DMS79 (cell line): ENCODE data around the gene KCNG2.
A peak's percentile ranks its signal among the peaks of the same experiment; 100 is the strongest.

Source experiments
- DNase-seq: peaks from one replicate; lab custom pipeline; 2025; lab: John Stamatoyannopoulos, UW

KCNG2 gene

DNA sequence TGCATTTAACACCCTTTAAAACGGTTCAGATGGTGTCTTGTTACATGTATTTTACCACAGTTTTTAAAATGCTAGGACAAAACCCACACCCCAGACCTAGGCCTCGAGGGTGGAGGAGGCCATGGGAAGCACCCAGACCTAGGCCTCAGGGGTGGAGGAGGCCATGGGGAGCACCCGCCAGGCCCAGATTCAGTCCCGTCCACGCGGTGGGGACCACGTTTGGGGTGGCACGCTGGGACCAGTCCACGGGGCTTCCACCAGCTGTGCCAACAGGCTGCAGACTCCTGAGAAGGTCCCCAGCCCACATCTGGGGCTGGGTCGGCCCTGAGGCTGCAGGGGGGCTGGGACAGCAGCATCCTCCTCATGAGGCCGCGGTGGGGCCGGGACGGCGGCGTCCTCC, 90.3 kb downstream of the KCNG2 start:
- DNase-seq, result no peak

- DNase-seq, result no peak
These were observed 91.8 kb downstream of the KCNG2 start for GRCh38 chr18:79889569-79889968.

GRCh38 chr18:79890674-79891073, 92.9 kb downstream of the KCNG2 start:
- no peak for DNase-seq

DNA sequence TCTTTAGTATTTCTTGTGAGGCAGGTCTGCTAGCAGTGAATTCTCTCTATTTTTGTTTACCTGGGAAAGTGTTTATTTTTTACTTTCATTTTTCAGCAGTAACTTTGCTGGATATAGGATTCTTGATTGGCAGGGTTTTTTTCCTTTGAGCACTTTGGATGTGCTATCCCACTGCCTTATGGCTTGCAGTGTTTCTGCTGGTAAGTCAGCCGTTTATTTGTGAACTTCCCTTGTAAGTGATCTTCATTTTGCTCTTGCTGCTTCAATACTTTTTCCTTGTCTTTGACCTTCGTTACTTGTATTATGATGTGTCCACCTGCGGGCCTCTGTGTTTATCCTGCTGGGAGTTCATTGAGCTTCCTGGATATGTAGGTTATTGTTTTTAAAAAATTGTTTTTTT, 99.0 kb downstream of the KCNG2 start:
- DNase-seq, result no peak

- no peak for DNase-seq
These were observed 100.3 kb downstream of the KCNG2 start for GRCh38 chr18:79897940-79898625.

DNA sequence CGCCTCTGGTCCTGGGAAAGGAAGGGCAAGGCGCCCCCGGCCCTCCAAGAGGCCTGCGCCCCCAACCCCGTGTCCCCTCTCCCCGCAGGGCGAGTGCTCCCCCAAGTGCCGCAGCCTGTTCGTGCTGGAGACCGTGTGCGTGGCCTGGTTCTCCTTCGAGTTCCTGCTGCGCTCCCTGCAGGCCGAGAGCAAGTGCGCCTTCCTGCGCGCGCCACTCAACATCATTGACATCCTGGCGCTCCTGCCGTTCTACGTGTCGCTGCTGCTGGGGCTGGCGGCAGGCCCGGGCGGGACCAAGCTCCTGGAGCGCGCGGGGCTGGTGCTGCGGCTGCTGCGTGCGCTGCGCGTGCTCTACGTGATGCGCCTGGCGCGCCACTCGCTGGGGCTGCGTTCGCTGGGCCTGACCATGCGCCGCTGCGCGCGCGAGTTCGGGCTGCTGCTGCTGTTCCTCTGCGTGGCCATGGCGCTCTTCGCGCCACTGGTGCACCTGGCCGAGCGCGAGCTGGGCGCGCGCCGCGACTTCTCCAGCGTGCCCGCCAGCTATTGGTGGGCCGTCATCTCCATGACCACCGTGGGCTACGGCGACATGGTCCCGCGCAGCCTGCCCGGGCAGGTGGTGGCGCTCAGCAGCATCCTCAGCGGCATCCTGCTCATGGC, 101.3 kb downstream of the KCNG2 start:
- no peak for DNase-seq

DNA sequence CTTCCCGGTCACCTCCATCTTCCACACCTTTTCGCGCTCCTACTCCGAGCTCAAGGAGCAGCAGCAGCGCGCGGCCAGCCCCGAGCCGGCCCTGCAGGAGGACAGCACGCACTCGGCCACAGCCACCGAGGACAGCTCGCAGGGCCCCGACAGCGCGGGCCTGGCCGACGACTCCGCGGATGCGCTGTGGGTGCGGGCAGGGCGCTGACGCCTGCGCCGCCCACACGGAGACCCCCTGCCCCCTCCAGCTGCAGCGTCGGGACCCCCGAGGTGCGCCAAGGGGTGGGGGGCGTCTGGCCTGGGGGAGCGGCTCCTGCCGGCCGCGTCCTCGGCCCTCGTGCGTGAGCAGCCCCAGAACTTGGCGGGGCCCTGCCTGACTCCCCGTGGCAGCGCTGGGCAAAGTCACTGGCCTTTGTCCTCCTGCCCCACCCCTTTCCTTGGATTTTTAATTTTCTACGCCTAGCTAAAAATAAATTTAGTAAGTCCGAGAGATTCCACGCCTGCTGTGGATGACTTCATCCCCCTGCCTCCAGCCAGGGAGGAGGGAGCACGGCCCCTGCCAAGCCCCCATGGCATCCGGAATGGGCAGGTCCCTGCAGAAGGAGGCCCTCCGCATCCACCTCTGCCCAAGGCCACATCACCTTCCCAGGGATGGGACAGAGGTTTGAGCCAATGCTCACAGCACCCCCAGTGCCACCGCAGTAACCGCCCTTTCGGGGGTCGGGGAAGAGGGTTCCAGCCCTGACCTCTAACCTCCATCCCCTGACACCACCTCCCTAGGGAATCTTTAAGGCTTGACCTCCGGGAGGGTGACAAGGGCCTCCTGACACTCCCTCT, 102.1 kb downstream of the KCNG2 start:
- DNase-seq, result no peak

DNA sequence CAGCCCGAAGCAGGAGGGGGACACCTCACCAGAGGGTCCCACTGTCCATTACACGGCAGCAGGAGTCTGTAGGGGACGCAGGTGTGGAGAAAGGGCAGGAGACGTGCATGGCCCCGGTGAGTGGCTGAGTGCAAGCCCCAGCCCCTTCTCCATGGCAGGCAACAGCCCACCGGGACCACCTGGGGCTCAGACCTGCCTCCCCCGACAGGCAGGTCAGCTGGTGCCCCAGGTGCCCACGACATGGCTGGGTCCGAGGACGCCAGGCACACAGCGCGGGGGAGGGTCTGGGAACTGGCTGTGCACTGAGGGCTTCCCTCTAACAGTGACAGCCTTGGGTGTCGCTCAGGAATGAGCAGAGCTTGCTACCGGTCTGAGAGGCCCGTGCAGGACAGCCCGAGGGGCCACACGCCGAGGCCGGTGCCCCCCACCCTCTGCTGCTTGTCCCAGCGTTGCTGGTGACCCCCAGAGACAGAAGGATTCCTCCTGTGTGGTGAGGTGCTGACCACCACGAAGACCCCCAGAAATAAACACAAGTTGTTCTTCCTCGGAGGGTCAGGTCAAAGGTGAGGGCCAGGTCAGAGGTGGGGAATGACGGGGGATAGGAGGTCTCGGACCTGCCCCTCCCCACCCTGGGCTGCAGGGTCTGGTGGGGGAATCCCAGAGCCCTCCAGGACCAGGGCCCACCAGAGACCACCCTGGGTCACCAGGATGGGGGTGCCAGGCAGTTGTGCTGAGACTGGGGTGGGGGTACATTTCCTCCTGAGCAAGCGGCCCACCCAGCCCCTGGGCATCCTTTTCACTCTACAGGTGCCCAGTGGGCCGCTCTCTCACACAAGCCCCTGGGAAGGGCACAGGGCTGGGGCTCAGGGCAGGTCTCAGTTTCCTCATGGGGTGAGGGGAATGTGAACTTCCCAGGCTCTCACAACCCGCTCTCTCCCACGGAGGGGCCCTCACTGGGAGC, 103.2 kb downstream of the KCNG2 start:
- no peak for DNase-seq

- no peak for DNase-seq
These were observed 103.9 kb downstream of the KCNG2 start for GRCh38 chr18:79901665-79902064.

GRCh38 chr18:79902075-79902474, 104.3 kb downstream of the KCNG2 start:
- DNase-seq, result no peak

GRCh38 chr18:79902640-79903039, 104.9 kb downstream of the KCNG2 start:
- DNase-seq, result no peak

- no peak for DNase-seq
These were observed 105.4 kb downstream of the KCNG2 start for GRCh38 chr18:79903071-79903635.

DNA sequence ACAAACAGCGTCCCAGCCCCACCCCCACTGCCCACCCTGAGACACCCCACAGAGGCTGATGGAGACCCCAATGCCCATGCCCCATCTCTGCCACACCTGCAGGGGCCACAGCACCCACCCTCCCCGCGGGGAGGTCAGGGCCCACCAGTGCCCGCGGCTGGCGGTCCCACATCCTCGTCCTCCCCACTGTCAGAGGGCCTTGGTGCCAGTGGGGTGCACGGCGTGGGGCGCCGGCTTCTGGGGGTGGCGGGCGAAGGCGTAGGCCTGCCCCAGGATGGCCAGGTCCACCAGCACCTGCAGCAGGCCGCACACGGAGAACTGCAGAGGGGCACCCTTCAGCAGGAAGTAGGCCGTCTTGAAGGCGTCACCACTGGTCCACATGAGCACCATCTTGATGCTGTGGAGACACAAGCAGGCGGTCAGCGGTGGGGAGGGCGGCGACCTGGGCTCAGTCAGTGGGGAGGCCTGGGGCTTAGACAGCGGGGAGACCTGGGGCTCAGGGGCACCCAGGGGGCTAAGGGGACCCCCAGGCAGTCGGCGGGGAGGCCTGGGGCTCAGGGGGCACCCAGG, 106.1 kb downstream of the KCNG2 start:
- DNase-seq, result no peak

DNA sequence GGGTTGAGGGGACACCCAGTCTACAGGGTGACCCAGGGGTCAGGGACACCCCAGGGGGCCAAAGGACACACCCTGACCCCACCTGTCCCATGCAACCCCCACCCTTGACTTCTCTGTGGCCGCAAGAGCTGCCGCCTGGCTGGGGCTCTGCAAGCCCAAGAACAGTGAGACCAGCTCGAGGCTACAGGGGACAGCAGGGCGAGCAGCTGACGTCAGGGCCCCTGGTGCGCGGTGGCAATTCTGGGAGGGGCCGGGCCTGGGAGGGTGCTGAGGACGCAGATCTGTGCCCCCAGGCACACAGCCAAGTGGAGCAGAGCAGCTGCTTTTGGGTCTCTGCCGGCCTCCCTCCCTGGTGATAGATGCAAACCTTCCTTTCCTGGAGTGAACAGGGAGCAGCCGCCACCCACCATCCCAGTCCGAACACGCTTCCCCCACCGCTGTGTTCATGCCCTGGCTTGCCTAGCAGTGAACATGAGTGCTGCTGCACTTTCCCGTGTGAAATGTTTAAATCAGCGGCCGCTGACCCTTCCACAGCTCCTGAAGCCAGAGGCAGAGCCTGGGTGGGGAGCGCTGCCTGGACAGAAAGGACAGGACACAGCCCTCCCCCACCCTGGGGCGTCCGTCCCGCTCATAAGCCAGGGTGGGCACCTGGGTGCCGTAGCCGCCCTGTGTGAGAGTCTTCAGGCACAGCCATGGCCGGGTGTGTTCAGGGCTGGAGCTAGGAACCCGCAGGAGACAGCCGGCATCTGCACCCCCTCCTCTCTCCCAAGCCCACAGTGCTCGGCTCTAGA, 106.8 kb downstream of the KCNG2 start:
- DNase-seq, result peak; percentile 73

DNA sequence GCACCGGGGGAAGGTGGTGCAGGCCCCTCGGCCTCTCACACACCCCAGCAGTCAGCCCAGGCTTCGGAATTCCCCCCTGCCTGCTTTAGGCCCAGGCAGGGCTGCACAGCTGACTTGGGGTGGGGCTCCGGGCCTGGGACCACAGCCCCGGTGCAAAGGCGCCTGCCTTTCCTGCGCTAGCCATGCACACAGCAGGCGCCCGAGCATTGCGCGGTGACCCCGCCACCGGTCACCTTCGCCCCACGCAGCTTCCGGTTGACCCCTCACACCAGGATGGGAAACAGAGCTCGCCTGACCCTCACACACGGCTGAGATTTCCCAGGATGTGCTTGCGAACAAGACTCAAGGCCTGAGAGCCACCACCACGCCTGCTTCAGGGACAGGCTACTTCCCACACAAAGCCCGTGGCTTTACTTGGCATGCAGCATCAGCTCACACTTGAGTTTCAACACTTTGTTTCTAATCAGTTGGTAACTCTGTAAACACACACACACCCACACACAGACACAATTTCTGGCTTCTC, 107.7 kb downstream of the KCNG2 start:
- DNase-seq, result peak; percentile 5

DNA sequence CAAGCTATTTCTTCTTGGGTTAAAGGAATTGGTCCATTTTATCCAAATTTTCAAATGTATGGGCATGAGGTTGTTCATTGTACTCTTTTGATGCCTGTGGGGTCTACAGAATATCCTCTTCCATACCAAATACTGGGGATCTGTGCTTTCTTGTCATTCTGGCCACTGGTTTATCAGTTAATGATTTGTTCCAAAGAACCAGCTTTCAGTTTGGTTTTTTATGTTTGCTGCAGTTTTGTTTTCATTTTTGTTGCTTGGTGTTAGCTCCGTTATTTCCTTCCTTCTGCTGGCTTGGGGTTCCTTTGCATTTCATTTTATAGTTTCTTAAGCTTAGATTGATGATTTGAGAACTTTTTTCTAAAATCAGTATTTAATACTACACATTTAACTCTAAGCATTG, 108.3 kb downstream of the KCNG2 start:
- no peak for DNase-seq

DNA sequence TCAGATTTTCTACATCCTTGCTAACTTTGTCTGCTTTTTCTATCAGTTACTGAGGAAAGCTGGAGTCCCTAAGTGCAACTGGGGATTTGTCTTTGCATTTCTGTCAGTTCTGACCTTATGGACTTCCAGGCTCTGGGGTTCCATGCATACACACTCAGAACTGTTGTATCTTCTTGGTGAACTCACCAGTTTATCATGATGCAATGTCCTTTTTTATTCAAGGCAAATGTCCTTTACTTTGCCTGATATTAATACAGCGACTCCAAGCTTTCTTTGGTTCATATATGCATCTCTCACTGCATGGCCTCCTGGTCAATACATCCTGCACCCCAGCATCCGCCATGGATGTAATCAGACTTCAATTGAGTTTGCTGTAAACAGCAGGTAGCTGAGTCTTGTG, 109.0 kb downstream of the KCNG2 start:
- DNase-seq, result no peak

- DNase-seq, result no peak
These were observed 113.0 kb downstream of the KCNG2 start for GRCh38 chr18:79910563-79911343.
